OCI-LY1 (cell line): ENCODE results near the gene NOTCH2.
"Not testable (repeated sequence)": the region's sequence is repeated elsewhere in the genome, so short reads cannot be mapped to it uniquely, and the experiment has no call there.

Experiments used
- H2AFZ ChIP-seq: fragments of 200-600 bp; sonication (generic), shearing (Covaris generic); 2 replicates; pipeline ENCODE4 v1.6.0; 2014; ENCODE audit warnings: antibody characterized with exemption, mild to moderate bottlenecking, low read length
- H3F3A ChIP-seq: fragments of 200-600 bp; sonication (generic), shearing (Covaris generic); 2 replicates; pipeline ENCODE4 v1.6.0; 2014; ENCODE audit warnings: mild to moderate bottlenecking, antibody characterized with exemption, low read length, moderate library complexity; ENCODE audit not compliant: insufficient read depth
- H3K27ac ChIP-seq: fragments of 200-600 bp; sonication (generic); 2 replicates; pipeline ENCODE4 v1.5.1; 2014; ENCODE audit warnings: low read length, mixed run types, mild to moderate bottlenecking, low read depth; ENCODE audit not compliant: poor library complexity, severe bottlenecking
- H3K27me3 ChIP-seq: fragments of 200-600 bp; sonication (generic); 2 replicates; pipeline ENCODE4 v1.6.0; 2014; ENCODE audit warnings: antibody characterized with exemption, mild to moderate bottlenecking, low read length, moderate library complexity; ENCODE audit not compliant: insufficient read depth
- H3K36me3 ChIP-seq: fragments of 200-600 bp; sonication (generic); 2 replicates; pipeline ENCODE4 v1.6.1; 2014; ENCODE audit warnings: mild to moderate bottlenecking, antibody characterized with exemption, low read length, moderate library complexity, mixed read lengths; ENCODE audit not compliant: insufficient read depth
- H3K4me1 ChIP-seq: fragments of 200-600 bp; sonication (generic); 2 replicates; pipeline ENCODE4 v1.5.1; 2014; ENCODE audit warnings: mild to moderate bottlenecking, low read length, moderate library complexity; ENCODE audit not compliant: insufficient read depth, severe bottlenecking
- H3K4me2 ChIP-seq: fragments of 200-600 bp; sonication (generic), shearing (Covaris generic); 2 replicates; pipeline ENCODE4 v1.6.1; 2014; ENCODE audit warnings: low read length
- H3K4me3 ChIP-seq: fragments of 200-600 bp; sonication (generic); 2 replicates; pipeline ENCODE4 v1.5.1; 2014; ENCODE audit warnings: low read length, low read depth, mild to moderate bottlenecking, mixed read lengths; ENCODE audit not compliant: poor library complexity, severe bottlenecking
- H3K79me2 ChIP-seq: fragments of 200-600 bp; shearing (Covaris generic); 2 replicates; pipeline ENCODE4 v1.6.1; 2016; ENCODE audit warnings: mixed run types, low read length, mixed read lengths; ENCODE audit not compliant: insufficient read depth
- H3K9ac ChIP-seq: fragments of 200-600 bp; sonication (generic), shearing (Covaris generic); 2 replicates; pipeline ENCODE4 v1.6.1; 2014; ENCODE audit warnings: mild to moderate bottlenecking, low read length, mixed read lengths
- H3K9me2 ChIP-seq: fragments of 200-600 bp; sonication (generic), shearing (Covaris generic); 2 replicates; pipeline ENCODE4 v1.6.1; 2014; ENCODE audit warnings: low read depth, mild to moderate bottlenecking, low read length, mixed read lengths
- H3K9me3 ChIP-seq: fragments of 200-600 bp; shearing (Covaris generic); 2 replicates; pipeline ENCODE4 v1.6.1; 2014; ENCODE audit warnings: low read length, mixed read lengths
- H4K20me1 ChIP-seq: fragments of 200-600 bp; sonication (generic), shearing (Covaris generic); 2 replicates; pipeline ENCODE4 v1.6.0; 2016; ENCODE audit warnings: mild to moderate bottlenecking, low read length; ENCODE audit not compliant: insufficient read depth

The NOTCH2 gene

GRCh38 chr1:120048208-120048607, 21.3 kb downstream of the NOTCH2 start:
- H4K20me1 ChIP-seq, H3K9ac ChIP-seq, H3K27me3 ChIP-seq, H3K36me3 ChIP-seq, H3K79me2 ChIP-seq, H3K27ac ChIP-seq, H2AFZ ChIP-seq, H3K4me2 ChIP-seq, H3K4me1 ChIP-seq, H3K9me3 ChIP-seq, H3K9me2 ChIP-seq, H3K4me3 ChIP-seq, H3F3A ChIP-seq: not testable (repeated sequence)

GRCh38 chr1:120041771-120042170, 27.7 kb downstream of the NOTCH2 start:
- not testable (repeated sequence) for H3K27ac ChIP-seq, H3K9me3 ChIP-seq, H3K79me2 ChIP-seq, H4K20me1 ChIP-seq, H3F3A ChIP-seq, H3K27me3 ChIP-seq, H2AFZ ChIP-seq, H3K36me3 ChIP-seq, H3K4me1 ChIP-seq, H3K9ac ChIP-seq, H3K4me2 ChIP-seq, H3K9me2 ChIP-seq, H3K4me3 ChIP-seq

DNA sequence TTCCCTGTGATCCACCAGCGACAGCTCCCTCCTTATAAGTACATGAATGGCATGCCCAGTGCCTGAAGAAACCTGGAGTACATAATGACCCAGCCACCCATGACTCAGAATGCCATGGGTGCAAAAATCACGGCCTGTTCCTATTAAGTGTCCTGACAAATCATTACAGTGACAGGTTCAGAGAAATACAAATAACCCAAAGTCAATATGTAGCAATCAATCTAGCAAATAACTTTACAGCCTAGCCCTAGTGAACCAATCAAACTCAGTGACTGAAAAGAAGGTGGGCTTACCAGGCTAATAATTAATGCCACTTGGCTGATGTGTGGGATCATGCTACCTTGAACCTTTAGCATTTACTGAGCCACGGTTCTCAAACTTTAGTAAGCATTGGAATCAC, 37.2 kb downstream of the NOTCH2 start:
- not testable (repeated sequence) for H3K9ac ChIP-seq, H3F3A ChIP-seq, H4K20me1 ChIP-seq, H3K27me3 ChIP-seq, H3K36me3 ChIP-seq, H3K79me2 ChIP-seq, H3K4me2 ChIP-seq, H3K27ac ChIP-seq, H2AFZ ChIP-seq, H3K9me3 ChIP-seq, H3K4me1 ChIP-seq, H3K4me3 ChIP-seq, H3K9me2 ChIP-seq

- H3K36me3 ChIP-seq, H2AFZ ChIP-seq, H3K9me2 ChIP-seq, H3K4me2 ChIP-seq, H4K20me1 ChIP-seq, H3K4me1 ChIP-seq, H3K27ac ChIP-seq, H3K79me2 ChIP-seq, H3K9ac ChIP-seq, H3K27me3 ChIP-seq, H3K4me3 ChIP-seq, H3F3A ChIP-seq, H3K9me3 ChIP-seq: not testable (repeated sequence)
Measured at GRCh38 chr1:120023791-120024190, 45.7 kb downstream of the NOTCH2 start.

- not testable (repeated sequence) for H3K9ac ChIP-seq, H3K27ac ChIP-seq, H3F3A ChIP-seq, H3K79me2 ChIP-seq, H3K9me3 ChIP-seq, H3K27me3 ChIP-seq, H3K36me3 ChIP-seq, H3K4me2 ChIP-seq, H3K9me2 ChIP-seq, H3K4me1 ChIP-seq, H3K4me3 ChIP-seq, H4K20me1 ChIP-seq, H2AFZ ChIP-seq
Measured at GRCh38 chr1:120014978-120015377, 54.5 kb downstream of the NOTCH2 start.

- H3K9ac ChIP-seq, H3K4me1 ChIP-seq, H2AFZ ChIP-seq, H3K27me3 ChIP-seq, H3K9me2 ChIP-seq, H3K27ac ChIP-seq, H3K36me3 ChIP-seq, H3F3A ChIP-seq, H3K4me2 ChIP-seq, H4K20me1 ChIP-seq, H3K79me2 ChIP-seq, H3K4me3 ChIP-seq, H3K9me3 ChIP-seq: not testable (repeated sequence)
Measured at GRCh38 chr1:120008320-120008719, 61.1 kb downstream of the NOTCH2 start.

- H3K79me2 ChIP-seq, H3K9me3 ChIP-seq, H3K27me3 ChIP-seq, H3K9ac ChIP-seq, H3K27ac ChIP-seq, H3F3A ChIP-seq, H2AFZ ChIP-seq, H3K4me1 ChIP-seq, H3K4me2 ChIP-seq, H3K4me3 ChIP-seq, H3K36me3 ChIP-seq, H4K20me1 ChIP-seq, H3K9me2 ChIP-seq: not testable (repeated sequence)
Measured at GRCh38 chr1:120007850-120008249, 61.6 kb downstream of the NOTCH2 start.

DNA sequence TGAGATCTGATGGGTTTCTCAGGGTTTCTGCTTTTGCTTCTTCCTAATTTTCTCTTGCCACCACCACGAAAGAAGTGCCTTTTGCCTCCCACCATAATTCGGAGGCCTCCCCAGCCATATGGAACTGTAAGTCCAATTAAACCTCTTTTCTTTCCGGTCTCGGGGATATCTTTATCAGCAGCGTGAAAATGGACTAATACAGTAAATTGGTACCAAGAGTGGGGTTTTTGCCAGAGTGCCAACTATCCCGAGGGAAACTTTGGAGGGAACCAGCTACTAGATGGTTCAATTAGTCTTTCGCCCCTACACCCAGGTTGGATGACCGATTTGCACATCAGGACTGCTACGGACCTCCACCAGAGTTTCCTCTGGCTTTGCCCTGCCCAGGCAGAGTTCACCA, 68.4 kb downstream of the NOTCH2 start:
- H3K27me3 ChIP-seq, H3K4me1 ChIP-seq, H3K4me2 ChIP-seq, H3K4me3 ChIP-seq, H2AFZ ChIP-seq, H3K9ac ChIP-seq, H3K27ac ChIP-seq, H3K9me2 ChIP-seq, H3F3A ChIP-seq, H3K9me3 ChIP-seq, H4K20me1 ChIP-seq, H3K36me3 ChIP-seq, H3K79me2 ChIP-seq: not testable (repeated sequence)
